Activated T-cell treated with anti-CD3 and anti-CD28 coated beads, Interleukin-2, amount 50 U/mL, for 24 hours (primary cell): Measurements from ENCODE around the gene AGRP.

Source experiments
- DNase-seq: peaks from one replicate; pipeline ENCODE4 v3.0.0-alpha.2; 2020
- H3K27ac Mint-ChIP-seq: 2 replicates; pipeline ENCODE4 v1.8.0; 2020; ENCODE audit warnings: mild to moderate bottlenecking, mixed read lengths
- H3K27me3 Mint-ChIP-seq: 2 replicates; pipeline ENCODE4 v1.8.0; 2020; ENCODE audit warnings: mixed read lengths
- H3K36me3 Mint-ChIP-seq: 2 replicates; pipeline ENCODE4 v1.8.0; 2020; ENCODE audit warnings: low read depth, mixed read lengths
- H3K4me1 Mint-ChIP-seq: 2 replicates; pipeline ENCODE4 v1.8.0; 2020; ENCODE audit warnings: low read depth, mixed read lengths
- H3K4me3 Mint-ChIP-seq: 2 replicates; pipeline ENCODE4 v1.8.0; 2020; ENCODE audit warnings: mild to moderate bottlenecking, moderate library complexity, mixed read lengths
- H3K9me3 Mint-ChIP-seq: 2 replicates; pipeline ENCODE4 v1.8.0; 2020; ENCODE audit warnings: mixed read lengths

Gene AGRP

DNA sequence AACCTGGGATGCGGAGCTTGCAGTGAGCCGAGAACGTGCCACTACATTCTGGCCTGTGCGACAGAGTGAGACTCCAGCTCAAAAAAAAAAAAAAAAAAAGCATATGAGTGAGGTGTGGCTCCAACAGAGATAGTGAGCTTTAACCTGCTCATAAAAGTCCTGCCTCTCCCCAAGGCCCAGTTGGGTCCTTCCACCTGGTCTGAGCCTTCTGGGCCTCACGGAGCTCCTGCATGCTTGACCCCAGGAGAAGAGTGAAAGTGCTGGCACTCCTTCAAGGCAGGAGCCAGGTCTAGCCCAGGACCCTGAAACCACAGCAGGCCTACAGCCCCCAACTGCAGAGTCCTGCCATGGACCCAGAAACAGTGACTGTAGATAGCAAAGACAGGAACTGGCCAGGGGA is 34.8 kb downstream of the AGRP start:
- H3K4me3 Mint-ChIP-seq = no peak overlapping the region
- H3K36me3 Mint-ChIP-seq = peaks cover 56% of the 10 kb centered on the region
- no peak overlapping the region for H3K27ac Mint-ChIP-seq
- H3K4me1 Mint-ChIP-seq = no peaks in the 10 kb centered on the region
- no peaks in the 10 kb centered on the region for H3K9me3 Mint-ChIP-seq
- no peaks in the 10 kb centered on the region for H3K27me3 Mint-ChIP-seq
- no peak for DNase-seq

DNA sequence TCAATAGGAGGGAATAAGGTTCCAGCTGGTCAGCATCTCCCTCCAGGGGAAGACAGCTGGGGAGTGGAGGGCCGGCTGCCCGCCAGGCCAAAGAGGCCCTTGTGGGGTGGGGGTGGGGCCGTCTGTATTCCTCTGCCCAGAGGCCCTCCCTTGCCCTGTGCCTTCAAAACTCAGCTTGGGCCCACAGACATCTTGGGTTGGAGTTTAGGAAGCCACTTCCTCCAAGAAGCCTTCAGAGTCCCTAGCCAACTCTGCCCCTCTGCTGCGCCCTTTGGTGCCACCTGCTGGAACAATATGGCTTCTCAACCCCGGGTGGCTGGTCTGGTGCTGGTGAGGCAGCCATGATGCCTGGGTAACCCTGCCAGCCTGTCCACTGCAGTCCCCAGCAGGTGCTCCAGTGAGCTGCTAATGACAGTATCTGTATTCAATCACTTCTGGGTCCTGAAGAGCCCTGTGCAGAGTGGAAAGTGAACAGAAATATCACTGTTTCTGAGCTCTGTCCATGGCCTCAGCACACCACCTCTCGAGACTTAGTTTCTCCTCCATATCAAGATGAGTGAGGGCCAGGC is 35.8 kb downstream of the AGRP start:
- no peaks in the 10 kb centered on the region for H3K4me1 Mint-ChIP-seq
- no peak overlapping the region for H3K4me3 Mint-ChIP-seq
- no peaks in the 10 kb centered on the region for H3K9me3 Mint-ChIP-seq
- no peak overlapping the region for H3K27ac Mint-ChIP-seq
- DNase-seq = peak; percentile 81
- H3K27me3 Mint-ChIP-seq = no peaks in the 10 kb centered on the region
- H3K36me3 Mint-ChIP-seq = peaks cover 52% of the 10 kb centered on the region

DNA sequence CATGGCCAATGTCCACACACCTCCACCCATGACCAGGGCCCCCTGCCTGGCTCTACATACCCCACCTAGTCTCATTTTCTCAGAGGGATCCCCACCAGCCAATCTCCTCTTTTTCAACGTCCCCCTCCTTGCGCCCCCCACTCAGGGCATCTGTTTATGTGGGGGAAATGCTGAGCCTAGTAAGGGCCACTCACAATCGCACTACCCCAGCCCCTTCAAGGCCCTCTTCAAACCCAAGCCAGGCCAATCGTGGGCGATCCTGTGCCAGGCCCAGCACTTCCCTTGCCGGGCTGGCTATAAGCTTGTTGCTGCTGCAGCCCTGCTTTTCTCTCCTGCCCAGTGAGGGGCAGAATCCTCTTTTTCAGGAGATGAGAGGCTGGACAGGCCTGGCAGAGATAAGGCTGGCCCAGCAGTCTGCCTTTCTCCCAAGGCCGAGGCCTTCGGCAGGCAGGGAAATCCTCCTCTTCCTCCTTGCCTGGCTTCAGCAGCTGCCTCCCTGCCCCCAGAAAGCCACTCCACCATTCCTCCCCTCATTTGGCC is 36.3 kb downstream of the AGRP start:
- H3K9me3 Mint-ChIP-seq = no peaks in the 10 kb centered on the region
- H3K4me1 Mint-ChIP-seq = no peaks in the 10 kb centered on the region
- H3K27ac Mint-ChIP-seq = no peak overlapping the region
- no peaks in the 10 kb centered on the region for H3K27me3 Mint-ChIP-seq
- no peak for DNase-seq
- no peak overlapping the region for H3K4me3 Mint-ChIP-seq
- H3K36me3 Mint-ChIP-seq = peaks cover 49% of the 10 kb centered on the region

DNA sequence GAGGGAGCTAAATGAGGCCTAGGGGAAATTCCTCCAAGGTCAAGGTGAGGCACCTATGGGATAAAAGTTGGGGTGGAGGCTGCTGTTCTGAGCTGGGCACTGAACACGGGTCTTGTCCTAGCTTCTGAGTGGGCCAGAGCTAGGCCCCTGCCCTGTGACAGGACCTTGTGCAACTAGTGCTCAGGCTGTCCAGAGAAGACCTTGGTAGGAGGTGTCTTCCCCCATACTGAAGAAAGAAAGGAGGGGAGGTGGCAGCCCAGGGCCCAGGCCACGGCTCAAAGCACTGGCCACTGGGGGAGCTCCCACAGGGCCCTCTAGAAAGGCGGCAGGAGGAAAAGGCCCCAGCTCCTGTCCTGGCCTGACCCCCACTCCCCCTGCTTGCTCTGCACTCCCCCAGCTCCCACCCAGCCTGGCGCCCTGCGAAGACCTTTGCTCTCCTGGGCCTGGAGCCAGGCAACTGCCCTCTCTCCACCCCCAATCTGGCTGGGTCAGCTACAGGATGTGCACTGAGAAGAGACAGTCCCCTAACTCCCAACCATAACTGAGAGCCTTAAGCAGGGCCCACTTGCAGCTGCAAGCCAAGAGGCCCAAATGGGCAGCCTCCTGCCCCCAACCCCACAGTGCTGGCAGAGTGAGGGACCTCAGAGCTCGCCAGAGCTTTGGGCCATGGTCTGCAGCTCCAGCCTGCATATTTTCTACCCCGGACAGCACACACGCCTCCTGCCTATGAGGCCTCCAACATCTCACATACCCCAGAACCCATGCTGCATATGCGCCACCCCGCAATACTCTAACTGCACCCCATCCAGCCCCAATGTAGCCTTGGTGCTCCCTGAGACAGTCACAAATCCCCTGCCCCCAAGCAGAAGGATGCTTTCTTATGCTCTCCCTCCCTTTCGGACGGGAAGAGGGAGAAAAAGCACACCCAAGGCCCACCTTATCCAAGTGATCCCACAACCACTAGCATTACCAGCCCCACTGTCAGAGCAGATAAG is 37.1 kb downstream of the AGRP start:
- no peak for DNase-seq
- Mint-ChIP-seq H3K9me3 (no peaks in the 10 kb centered on the region), H3K4me1 (no peaks in the 10 kb centered on the region), H3K27ac (peak overlapping the region; percentile 47), H3K36me3 (peaks cover 44% of the 10 kb centered on the region), H3K4me3 (no peak overlapping the region), H3K27me3 (no peaks in the 10 kb centered on the region)

DNA sequence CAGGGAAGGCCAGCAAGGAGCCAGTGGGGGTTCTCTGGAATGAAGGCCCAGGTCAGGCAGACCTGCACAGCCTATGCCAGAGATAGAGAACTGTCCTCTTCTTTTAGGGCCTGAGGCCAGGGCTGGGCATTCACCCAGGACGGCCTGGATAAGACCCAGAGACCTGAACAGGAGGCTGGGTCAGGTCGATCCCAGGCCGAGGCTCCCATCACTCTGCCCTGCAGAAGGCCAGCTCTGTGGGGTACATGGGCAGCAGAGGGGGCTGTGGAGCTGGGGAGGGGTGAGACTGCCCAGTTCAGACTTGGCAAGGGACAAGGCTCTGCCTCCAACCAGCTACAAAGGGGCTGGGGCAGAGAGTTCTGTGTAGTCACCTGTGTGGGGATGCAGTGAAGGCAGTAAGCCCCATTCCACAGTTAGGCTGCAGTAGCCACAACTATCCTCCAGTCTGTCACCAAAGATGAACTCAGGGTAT is 37.9 kb downstream of the AGRP start:
- Mint-ChIP-seq H3K9me3 (no peaks in the 10 kb centered on the region), H3K4me1 (no peaks in the 10 kb centered on the region), H3K4me3 (no peak overlapping the region), H3K27me3 (no peaks in the 10 kb centered on the region), H3K27ac (peak overlapping the region; percentile 40), H3K36me3 (peaks cover 42% of the 10 kb centered on the region)
- DNase-seq = no peak

- H3K4me3 Mint-ChIP-seq = no peak overlapping the region
- peak overlapping the region; percentile 40 for H3K27ac Mint-ChIP-seq
- H3K4me1 Mint-ChIP-seq = no peaks in the 10 kb centered on the region
- peaks cover 40% of the 10 kb centered on the region for H3K36me3 Mint-ChIP-seq
- no peaks in the 10 kb centered on the region for H3K9me3 Mint-ChIP-seq
- H3K27me3 Mint-ChIP-seq = no peaks in the 10 kb centered on the region
- no peak for DNase-seq
Observed at GRCh38 chr16:67445126-67445426, 38.3 kb downstream of the AGRP start.

GRCh38 chr16:67444259-67445125 is 38.9 kb downstream of the AGRP start:
- Mint-ChIP-seq H3K9me3 (no peaks in the 10 kb centered on the region), H3K4me1 (no peaks in the 10 kb centered on the region), H3K4me3 (no peak overlapping the region), H3K27me3 (no peaks in the 10 kb centered on the region), H3K27ac (no peak overlapping the region), H3K36me3 (peaks cover 37% of the 10 kb centered on the region)
- DNase-seq = no peak

DNA sequence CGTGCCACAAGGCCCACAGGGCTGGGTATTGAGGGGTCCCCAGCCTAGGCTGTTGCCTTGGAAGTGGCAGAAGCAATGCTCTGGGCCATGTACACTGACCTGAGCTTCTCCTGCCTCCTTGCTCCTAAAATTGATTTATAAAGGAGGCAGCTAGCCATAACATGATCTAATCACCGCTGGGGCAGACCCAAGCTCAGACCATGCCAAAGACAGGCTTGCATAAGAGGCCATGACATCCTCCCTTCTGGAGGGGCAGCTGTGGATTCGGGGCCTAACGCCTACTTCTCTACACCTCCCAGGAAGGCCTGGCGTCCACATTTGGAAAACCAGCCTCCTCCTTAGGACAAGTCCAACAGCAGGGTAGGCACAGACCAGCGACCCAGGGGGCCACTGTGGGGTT is 40.1 kb downstream of the AGRP start:
- DNase-seq = no peak
- H3K36me3 Mint-ChIP-seq = peaks cover 44% of the 10 kb centered on the region
- H3K9me3 Mint-ChIP-seq = no peaks in the 10 kb centered on the region
- H3K27ac Mint-ChIP-seq = no peak overlapping the region
- no peak overlapping the region for H3K4me3 Mint-ChIP-seq
- no peaks in the 10 kb centered on the region for H3K27me3 Mint-ChIP-seq
- no peaks in the 10 kb centered on the region for H3K4me1 Mint-ChIP-seq

DNA sequence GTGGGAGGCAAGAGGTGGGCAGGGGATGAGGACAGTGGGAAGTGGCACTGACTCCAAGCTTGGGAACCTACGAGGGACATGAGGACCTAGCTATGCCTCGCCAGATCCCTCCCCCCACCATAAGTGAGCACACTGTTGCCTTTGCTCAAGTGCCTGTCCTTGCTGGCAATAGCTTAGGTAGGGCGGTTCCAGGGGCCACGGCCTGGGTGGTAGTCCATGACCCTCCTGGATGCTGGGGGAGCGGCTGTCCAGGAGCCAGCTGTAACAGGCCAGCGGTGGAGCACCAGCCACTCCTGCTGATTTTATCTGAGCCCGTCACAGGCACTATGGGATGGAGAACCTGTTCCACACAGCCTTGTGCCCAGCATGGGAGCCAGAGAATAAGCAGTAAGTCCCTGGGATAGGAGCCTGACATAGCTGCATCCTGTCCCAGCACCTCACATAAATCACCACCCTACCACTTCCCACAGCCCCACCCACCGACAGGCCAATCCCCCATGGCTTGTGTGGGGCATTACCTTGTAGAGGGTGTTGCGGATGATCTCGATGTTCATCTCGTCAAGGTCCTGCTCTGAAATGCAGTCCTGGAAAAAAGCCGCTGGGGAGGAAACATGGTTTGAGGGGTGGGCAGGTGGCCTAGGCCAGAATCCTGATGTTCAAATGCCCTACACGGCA is 40.6 kb downstream of the AGRP start:
- Mint-ChIP-seq H3K27ac (no peak overlapping the region), H3K4me1 (peaks cover 2% of the 10 kb centered on the region), H3K27me3 (no peaks in the 10 kb centered on the region), H3K9me3 (no peaks in the 10 kb centered on the region), H3K36me3 (peaks cover 48% of the 10 kb centered on the region), H3K4me3 (no peak overlapping the region)
- no peak for DNase-seq

- no peak overlapping the region for H3K4me3 Mint-ChIP-seq
- H3K27me3 Mint-ChIP-seq = no peaks in the 10 kb centered on the region
- H3K4me1 Mint-ChIP-seq = peaks cover 5% of the 10 kb centered on the region
- peak overlapping the region; percentile 3 for H3K27ac Mint-ChIP-seq
- no peak for DNase-seq
- peaks cover 51% of the 10 kb centered on the region for H3K36me3 Mint-ChIP-seq
- H3K9me3 Mint-ChIP-seq = no peaks in the 10 kb centered on the region
Observed at GRCh38 chr16:67441907-67442306, 41.4 kb downstream of the AGRP start.

- H3K27ac Mint-ChIP-seq = no peak overlapping the region
- peaks cover 5% of the 10 kb centered on the region for H3K4me1 Mint-ChIP-seq
- H3K9me3 Mint-ChIP-seq = no peaks in the 10 kb centered on the region
Observed at GRCh38 chr16:67441271-67441753, 42.0 kb downstream of the AGRP start.

DNA sequence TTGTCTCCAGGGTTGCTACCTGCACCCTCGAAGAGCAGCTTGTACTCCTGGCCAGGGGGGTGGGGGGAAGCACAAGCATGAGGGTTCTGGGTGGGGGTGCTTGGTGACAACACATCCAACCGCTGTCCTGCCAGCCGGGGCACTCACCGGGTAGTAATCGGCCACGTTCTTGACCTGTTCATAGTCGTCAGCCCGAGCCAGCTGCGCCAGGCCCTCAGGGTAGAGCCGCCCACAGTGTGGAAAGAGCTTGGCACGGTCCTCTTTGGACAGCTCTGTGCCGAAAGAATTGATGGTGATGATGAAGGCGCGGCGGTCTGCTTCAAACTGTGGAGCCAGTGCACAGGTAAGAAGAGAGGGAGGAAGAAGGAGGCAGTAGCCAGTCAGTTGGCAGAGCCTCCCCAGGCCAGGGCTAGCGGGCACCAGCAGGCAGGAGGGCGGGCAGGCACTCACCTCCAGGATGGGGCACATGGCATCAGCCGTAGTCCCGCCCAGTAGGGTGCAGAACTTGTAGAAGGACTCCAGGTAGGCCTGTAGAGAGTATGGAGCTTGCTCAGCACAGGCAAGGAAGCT is 44.4 kb downstream of the AGRP start:
- peaks cover 38% of the 10 kb centered on the region for H3K36me3 Mint-ChIP-seq
- H3K27ac Mint-ChIP-seq = no peak overlapping the region
- H3K4me3 Mint-ChIP-seq = no peak overlapping the region
- H3K27me3 Mint-ChIP-seq = no peaks in the 10 kb centered on the region
- peaks cover 5% of the 10 kb centered on the region for H3K4me1 Mint-ChIP-seq
- H3K9me3 Mint-ChIP-seq = no peaks in the 10 kb centered on the region
- no peak for DNase-seq

More at GRCh38 chr16:67441271-67441753, 42.0 kb downstream of the AGRP start:
- DNase-seq = no peak
- no peaks in the 10 kb centered on the region for H3K27me3 Mint-ChIP-seq
- peaks cover 49% of the 10 kb centered on the region for H3K36me3 Mint-ChIP-seq
- H3K4me3 Mint-ChIP-seq = no peak overlapping the region

GRCh38 chr16:67438098-67438791 is 45.1 kb downstream of the AGRP start:
- H3K4me1 Mint-ChIP-seq = peaks cover 5% of the 10 kb centered on the region
- no peak for DNase-seq
- peak overlapping the region; percentile 38 for H3K27ac Mint-ChIP-seq
- no peak overlapping the region for H3K4me3 Mint-ChIP-seq
- no peaks in the 10 kb centered on the region for H3K27me3 Mint-ChIP-seq
- H3K9me3 Mint-ChIP-seq = no peaks in the 10 kb centered on the region
- peaks cover 35% of the 10 kb centered on the region for H3K36me3 Mint-ChIP-seq
